CD4-positive, alpha-beta T cell treated with Interleukin-2 at 100 ng/mL for 4 hours (primary cell): ENCODE results near the gene GARIN5A.
A peak's percentile ranks its signal among the peaks of the same experiment; 100 is the strongest.
"Not testable (repeated sequence)": the region's sequence is repeated elsewhere in the genome, so short reads cannot be mapped to it uniquely, and the experiment has no call there.

Experiments
- DNase-seq: peaks from one replicate; pipeline ENCODE4 v3.0.0-alpha.2; 2020; ENCODE audit warnings: low spot score

GARIN5A gene

DNA sequence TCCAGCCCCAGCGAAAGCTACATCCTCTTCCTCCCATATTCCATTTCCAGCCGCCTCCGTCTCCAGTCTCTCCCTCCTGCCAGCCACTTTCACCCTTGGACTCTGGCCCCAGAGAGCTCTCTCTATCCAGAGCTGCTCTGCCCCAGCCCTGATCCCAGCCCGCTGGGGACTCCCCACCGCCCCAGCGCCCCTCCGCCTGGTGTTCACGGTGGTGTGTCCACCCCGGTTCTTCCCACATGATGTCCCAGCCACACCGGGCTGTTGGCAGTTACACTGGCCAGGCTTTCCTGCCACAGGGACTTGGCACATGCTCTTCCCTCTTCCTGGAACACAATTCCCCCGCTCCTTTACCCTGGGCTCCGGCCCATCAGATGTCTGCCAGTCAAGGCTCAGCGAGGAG is 11.6 kb downstream of the GARIN5A start:
- no peak for DNase-seq

GRCh38 chr19:50464348-50464747 is 12.3 kb downstream of the GARIN5A start:
- DNase-seq, result no peak

- no peak for DNase-seq
Measured at GRCh38 chr19:50462970-50463369, 13.7 kb downstream of the GARIN5A start.

GRCh38 chr19:50461066-50461875 is 15.4 kb downstream of the GARIN5A start:
- DNase-seq, result peak; percentile 67

GRCh38 chr19:50460161-50460765 is 16.4 kb downstream of the GARIN5A start:
- DNase-seq, result no peak

- no peak for DNase-seq
Measured at GRCh38 chr19:50459638-50460037, 17.0 kb downstream of the GARIN5A start.

GRCh38 chr19:50459067-50459456 is 17.6 kb downstream of the GARIN5A start:
- no peak for DNase-seq

DNA sequence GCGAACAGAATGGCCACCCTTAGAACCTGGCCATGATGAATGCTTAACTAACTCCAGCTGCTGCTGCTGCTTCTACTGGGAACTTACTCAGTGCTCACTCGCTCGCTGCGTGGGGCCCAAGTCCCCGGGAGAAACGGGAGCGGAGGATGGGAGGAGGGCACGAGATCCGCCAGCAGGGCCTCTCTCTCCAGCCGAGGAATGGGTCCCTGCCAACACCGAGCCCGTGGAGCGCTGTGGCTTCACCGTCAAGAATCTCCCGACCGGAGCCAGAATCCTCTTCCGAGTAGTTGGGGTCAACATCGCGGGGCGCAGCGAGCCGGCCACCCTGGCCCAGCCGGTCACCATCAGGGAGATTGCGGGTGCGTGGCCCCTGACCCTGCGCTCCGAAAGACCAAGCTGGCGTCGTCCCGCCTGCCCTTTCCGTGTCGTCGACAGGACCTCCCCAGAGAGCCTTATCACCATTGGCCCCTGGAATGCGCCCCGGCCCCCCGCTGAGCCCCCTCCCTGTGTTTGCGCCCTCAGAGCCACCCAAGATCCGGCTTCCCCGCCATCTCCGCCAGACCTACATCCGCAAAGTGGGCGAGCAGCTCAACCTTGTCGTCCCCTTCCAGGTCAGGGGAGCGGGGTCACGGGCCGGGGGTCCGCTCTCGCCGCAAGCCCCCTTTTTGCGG is 18.1 kb downstream of the GARIN5A start:
- DNase-seq, result no peak

DNA sequence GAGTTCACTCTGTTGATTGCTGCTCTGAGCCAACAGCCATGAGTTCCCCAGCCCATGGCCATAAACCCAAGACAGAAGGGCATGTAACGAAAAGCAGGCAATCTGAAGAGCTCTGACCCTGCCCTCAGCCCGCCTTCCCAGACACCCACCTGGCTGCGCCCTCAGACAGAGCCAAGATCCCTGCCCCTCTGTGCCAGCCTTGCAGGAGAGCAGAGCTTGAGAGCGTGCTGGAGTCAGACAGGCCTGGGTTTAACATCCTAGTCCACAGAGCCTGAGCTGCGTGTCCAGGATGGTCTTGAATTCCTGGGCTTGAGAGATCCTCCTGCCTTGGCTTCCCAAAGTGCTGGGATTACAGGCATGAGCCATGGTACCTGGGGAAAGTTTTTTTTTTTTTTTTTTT is 19.3 kb downstream of the GARIN5A start:
- no peak for DNase-seq

DNA sequence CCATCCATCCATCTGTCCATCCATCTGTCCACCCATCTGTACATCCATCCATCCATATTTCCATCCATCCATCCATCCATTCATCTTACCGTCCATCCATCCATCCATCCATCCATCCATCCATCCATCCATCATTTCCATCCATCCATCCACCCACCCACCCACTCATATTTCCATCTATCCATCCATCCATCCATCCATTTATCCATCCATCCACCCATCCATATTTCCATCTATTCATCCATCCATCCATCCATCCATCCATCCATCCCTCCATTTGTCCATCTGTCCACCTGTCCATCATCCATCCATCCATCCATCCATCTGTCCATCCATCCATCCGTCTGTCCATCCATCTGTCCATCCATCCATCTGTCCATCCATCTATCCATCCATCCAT is 20.7 kb downstream of the GARIN5A start:
- DNase-seq, result no peak

- DNase-seq, result no peak
Measured at GRCh38 chr19:50453243-50453642, 23.4 kb downstream of the GARIN5A start.

DNA sequence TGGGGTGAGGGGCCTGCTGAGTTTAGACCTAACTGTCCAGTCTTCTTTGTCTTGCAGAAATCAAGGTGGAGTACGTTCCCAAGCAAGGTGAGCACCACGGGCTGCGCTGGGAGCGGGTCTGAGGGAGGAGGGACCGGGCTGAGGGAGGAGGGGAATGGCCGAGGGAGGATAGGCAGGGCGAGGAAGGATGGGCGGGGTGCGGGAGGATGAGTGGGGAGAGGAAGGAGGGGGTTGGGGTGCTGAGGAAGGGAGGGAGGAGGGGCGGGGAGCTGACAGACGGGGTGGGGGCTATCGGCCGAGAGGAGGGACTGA is 25.5 kb downstream of the GARIN5A start:
- no peak for DNase-seq

- no peak for DNase-seq
Measured at GRCh38 chr19:50450369-50451222, 26.1 kb downstream of the GARIN5A start.

DNA sequence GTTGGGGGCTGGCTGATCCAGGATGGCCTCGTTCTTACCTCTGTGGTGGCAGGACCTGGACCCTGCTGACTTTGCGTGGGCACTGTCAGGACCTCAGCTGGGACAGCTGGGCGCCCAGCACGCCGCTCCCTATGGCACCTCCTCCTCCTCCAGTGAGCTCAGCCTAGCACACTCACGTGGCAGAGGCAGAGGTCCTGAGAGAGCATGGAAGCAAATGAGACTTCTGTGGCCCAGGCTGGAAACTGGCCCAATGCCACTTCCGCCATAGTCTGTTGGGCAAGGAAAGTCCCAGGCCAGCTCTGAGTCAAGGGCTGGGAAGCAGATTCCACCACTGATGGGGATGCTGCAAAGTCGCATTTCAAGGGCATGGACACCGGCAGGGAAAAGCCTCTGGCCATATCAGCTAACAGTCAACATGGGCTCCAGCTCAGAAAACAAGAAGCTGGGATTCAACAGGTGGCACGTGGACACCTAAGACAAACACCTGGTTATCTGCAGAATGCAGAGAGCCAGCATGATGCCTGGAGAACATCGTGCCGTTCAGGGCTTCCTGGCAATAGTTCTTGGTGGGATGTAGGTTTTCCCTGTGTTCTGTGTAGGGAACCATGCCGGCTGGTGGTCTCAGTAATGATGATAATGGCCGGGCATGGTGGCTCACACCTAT is 27.3 kb downstream of the GARIN5A start:
- no peak for DNase-seq

GRCh38 chr19:50447750-50448149 is 28.9 kb downstream of the GARIN5A start:
- no peak for DNase-seq

DNA sequence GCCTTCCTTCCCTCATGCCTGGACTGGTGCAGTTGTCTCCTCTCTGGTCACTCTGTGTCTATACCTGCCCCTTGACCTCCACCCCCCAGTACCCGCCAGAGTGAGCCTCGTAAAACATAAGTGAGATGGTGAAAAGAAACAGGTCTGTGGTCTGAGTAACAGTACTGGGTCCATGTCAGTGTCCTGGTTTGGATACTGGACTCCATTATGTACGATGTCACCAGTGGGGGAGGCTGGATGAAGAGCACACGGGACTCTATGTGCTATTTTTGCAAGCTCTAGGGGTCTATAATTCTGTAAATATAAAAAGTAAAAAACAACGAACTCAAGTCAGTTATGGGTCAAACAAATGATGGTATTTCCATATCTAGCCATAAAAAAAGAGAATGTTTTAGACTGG is 29.6 kb downstream of the GARIN5A start:
- no peak for DNase-seq

- DNase-seq, result no peak
Measured at GRCh38 chr19:50444059-50444458, 32.6 kb downstream of the GARIN5A start.

DNA sequence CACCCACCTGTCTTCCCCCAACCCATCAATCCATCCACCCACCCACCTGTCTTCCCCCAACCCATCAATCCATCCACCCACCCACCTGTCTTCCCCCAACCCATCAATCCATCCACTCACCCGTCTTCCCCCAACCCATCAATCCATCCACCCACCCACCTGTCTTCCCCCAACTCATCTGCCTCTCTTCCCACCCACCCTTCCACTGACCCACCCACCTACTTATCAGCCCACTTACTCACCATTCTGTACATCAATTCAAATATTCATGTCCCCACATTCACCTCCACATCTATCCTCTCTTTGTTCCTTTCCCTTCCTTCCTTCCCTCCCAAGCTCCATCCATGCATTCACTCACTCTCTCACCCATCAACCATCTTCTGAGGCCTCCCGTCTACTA is 37.5 kb downstream of the GARIN5A start:
- not testable (repeated sequence) for DNase-seq

- DNase-seq, result no peak
Measured at GRCh38 chr19:50437862-50438449, 38.7 kb downstream of the GARIN5A start.

DNA sequence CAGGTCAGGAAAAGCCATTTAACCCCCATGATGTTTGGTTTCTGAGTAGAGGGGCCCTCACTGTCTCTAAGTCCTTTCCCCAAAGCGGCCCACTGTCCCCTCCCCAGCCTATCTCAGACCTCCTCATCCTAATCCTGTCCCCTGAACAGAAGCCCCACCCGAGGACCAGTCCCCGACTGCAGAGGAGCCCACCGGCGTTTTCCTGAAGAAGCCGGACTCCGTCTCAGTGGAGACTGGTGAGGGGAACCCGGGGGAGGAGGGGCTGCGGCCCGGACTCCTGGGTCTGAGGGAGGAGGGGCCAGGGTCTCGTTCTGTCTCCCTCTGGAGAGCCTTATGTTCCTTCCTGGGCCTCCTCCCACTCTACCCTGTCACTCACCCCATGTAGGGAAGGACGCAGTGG is 41.0 kb downstream of the GARIN5A start:
- DNase-seq, result no peak

DNA sequence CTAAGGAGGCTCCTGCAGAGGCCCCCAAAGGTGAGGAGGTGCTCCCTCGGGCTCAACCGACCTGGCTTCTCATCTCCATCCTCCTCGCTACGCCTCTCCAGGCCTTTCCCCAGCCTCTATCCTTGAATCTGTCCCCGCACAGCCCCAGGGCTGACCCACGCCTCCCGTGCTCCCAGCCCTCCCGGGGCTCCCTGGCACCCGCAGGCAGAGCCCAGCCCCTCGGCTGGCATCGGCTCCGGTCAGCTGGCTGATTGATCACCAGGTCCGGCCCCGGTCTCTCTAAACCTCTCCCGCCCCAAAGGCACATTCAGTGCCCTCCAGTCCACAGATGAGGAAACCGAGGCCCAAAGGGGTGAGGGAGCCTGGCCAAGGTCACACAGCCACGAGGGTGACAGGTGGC is 41.4 kb downstream of the GARIN5A start:
- DNase-seq, result no peak

- no peak for DNase-seq
Measured at GRCh38 chr19:50434525-50434924, 42.1 kb downstream of the GARIN5A start.
